ENCODE data around the gene CCR7.
A peak's percentile ranks its signal among the peaks of the same experiment; 100 is the strongest.

CCR7 gene

GRCh38 chr17:40610359-40610758 lies 45.1 kb upstream of the CCR7 start:
- no peak for DNase-seq
- peaks cover 2% of the 10 kb centered on the region for H3K4me1 ChIP-seq (ENCODE audit: control insufficient read depth, low read depth, low read length)
- no peaks in the 10 kb centered on the region for H3K27me3 ChIP-seq (ENCODE audit: insufficient read depth, low read length, poor library complexity)
- H4K5ac ChIP-seq (ENCODE audit: low read length): no peak overlapping the region
- no peak overlapping the region for H4K8ac ChIP-seq (ENCODE audit: low read depth, low read length)
- no peak overlapping the region for H2BK120ac ChIP-seq (ENCODE audit: low read depth, low read length)
- H3K27ac ChIP-seq (ENCODE audit: low read depth, low read length): no peak overlapping the region
- no peak overlapping the region for H3K4ac ChIP-seq (ENCODE audit: low read depth, low read length)
- H2AK5ac ChIP-seq (ENCODE audit: low read length): no peak overlapping the region
- no peak overlapping the region for H3K56ac ChIP-seq (ENCODE audit: low read length)
- H3K36me3 ChIP-seq (ENCODE audit: control insufficient read depth, insufficient read depth, low read length): no peaks in the 10 kb centered on the region
- H2BK5ac ChIP-seq (ENCODE audit: low read length): no peak overlapping the region
- no peak overlapping the region for H3K9ac ChIP-seq (ENCODE audit: low read length)
- no peak overlapping the region for H3K23ac ChIP-seq (ENCODE audit: low read length)
- no peak overlapping the region for H2BK15ac ChIP-seq (replicated peaks; ENCODE audit: low read depth)
- no peaks in the 10 kb centered on the region for H3K79me2 ChIP-seq (ENCODE audit: control insufficient read depth, insufficient read depth, low read length)
- WGBS (ENCODE audit: extremely low coverage, insufficient coverage, low lambda C conversion rate): no CpG with 5 or more reads among the region's 2 CpGs
- no peak overlapping the region for H3K4me3 ChIP-seq (ENCODE audit: low read length)
- H3K79me1 ChIP-seq (ENCODE audit: low read length): no peaks in the 10 kb centered on the region
- H3K18ac ChIP-seq (ENCODE audit: low read length): no peak overlapping the region
- H3K4me2 ChIP-seq (ENCODE audit: low read length): no peak overlapping the region

- Histone ChIP-seq H3K4me3 (ENCODE audit: low read length) (no peak overlapping the region), H3K56ac (ENCODE audit: low read length) (no peak overlapping the region), H2BK5ac (ENCODE audit: low read length) (no peak overlapping the region), H2AK5ac (ENCODE audit: low read length) (no peak overlapping the region), H3K4ac (ENCODE audit: low read depth, low read length) (no peak overlapping the region), H3K27me3 (ENCODE audit: insufficient read depth, low read length, poor library complexity) (no peaks in the 10 kb centered on the region), H3K79me1 (ENCODE audit: low read length) (no peaks in the 10 kb centered on the region), H3K27ac (ENCODE audit: low read depth, low read length) (no peak overlapping the region), H3K4me2 (ENCODE audit: low read length) (no peak overlapping the region), H3K23ac (ENCODE audit: low read length) (no peak overlapping the region), H3K36me3 (ENCODE audit: control insufficient read depth, insufficient read depth, low read length) (no peaks in the 10 kb centered on the region), H2BK120ac (ENCODE audit: low read depth, low read length) (no peak overlapping the region), H2BK15ac (replicated peaks; ENCODE audit: low read depth) (no peak overlapping the region), H3K9ac (ENCODE audit: low read length) (no peak overlapping the region), H3K79me2 (ENCODE audit: control insufficient read depth, insufficient read depth, low read length) (no peaks in the 10 kb centered on the region), H3K18ac (ENCODE audit: low read length) (no peak overlapping the region), H4K5ac (ENCODE audit: low read length) (no peak overlapping the region), H4K8ac (ENCODE audit: low read depth, low read length) (no peak overlapping the region), H3K4me1 (ENCODE audit: control insufficient read depth, low read depth, low read length) (no peaks in the 10 kb centered on the region)
- no CpG with 5 or more reads among the region's 6 CpGs for WGBS (ENCODE audit: extremely low coverage, insufficient coverage, low lambda C conversion rate)
- no peak for DNase-seq
Observed at GRCh38 chr17:40608061-40608581, 42.8 kb upstream of the CCR7 start.

- no peak overlapping the region for H3K56ac ChIP-seq (ENCODE audit: low read length)
- H3K4me1 ChIP-seq (ENCODE audit: control insufficient read depth, low read depth, low read length): no peaks in the 10 kb centered on the region
- H3K36me3 ChIP-seq (ENCODE audit: control insufficient read depth, insufficient read depth, low read length): no peaks in the 10 kb centered on the region
- H3K4me3 ChIP-seq (ENCODE audit: low read length): no peak overlapping the region
- H4K8ac ChIP-seq (ENCODE audit: low read depth, low read length): no peak overlapping the region
- H3K79me2 ChIP-seq (ENCODE audit: control insufficient read depth, insufficient read depth, low read length): no peaks in the 10 kb centered on the region
- H3K9ac ChIP-seq (ENCODE audit: low read length): no peak overlapping the region
- no peak overlapping the region for H3K4me2 ChIP-seq (ENCODE audit: low read length)
- H3K4ac ChIP-seq (ENCODE audit: low read depth, low read length): no peak overlapping the region
- no peak for DNase-seq
- no peak overlapping the region for H2BK5ac ChIP-seq (ENCODE audit: low read length)
- no peak overlapping the region for H2BK120ac ChIP-seq (ENCODE audit: low read depth, low read length)
- H4K5ac ChIP-seq (ENCODE audit: low read length): no peak overlapping the region
- no CpG with 5 or more reads among the region's 5 CpGs for WGBS (ENCODE audit: extremely low coverage, insufficient coverage, low lambda C conversion rate)
- H3K23ac ChIP-seq (ENCODE audit: low read length): no peak overlapping the region
- no peak overlapping the region for H2BK15ac ChIP-seq (replicated peaks; ENCODE audit: low read depth)
- H3K18ac ChIP-seq (ENCODE audit: low read length): no peak overlapping the region
- H3K79me1 ChIP-seq (ENCODE audit: low read length): no peaks in the 10 kb centered on the region
- H3K27ac ChIP-seq (ENCODE audit: low read depth, low read length): no peak overlapping the region
- H3K27me3 ChIP-seq (ENCODE audit: insufficient read depth, low read length, poor library complexity): no peaks in the 10 kb centered on the region
- H2AK5ac ChIP-seq (ENCODE audit: low read length): no peak overlapping the region
Observed at GRCh38 chr17:40607641-40608040, 42.4 kb upstream of the CCR7 start.

GRCh38 chr17:40606548-40607353 lies 41.5 kb upstream of the CCR7 start:
- H3K9ac ChIP-seq (ENCODE audit: low read length): no peak overlapping the region
- no peak overlapping the region for H3K4me3 ChIP-seq (ENCODE audit: low read length)
- DNase-seq: peak; percentile 24
- H4K8ac ChIP-seq (ENCODE audit: low read depth, low read length): no peak overlapping the region
- no peak overlapping the region for H3K4ac ChIP-seq (ENCODE audit: low read depth, low read length)
- WGBS (ENCODE audit: extremely low coverage, insufficient coverage, low lambda C conversion rate): no CpG with 5 or more reads among the region's 10 CpGs
- no peak overlapping the region for H2BK5ac ChIP-seq (ENCODE audit: low read length)
- no peak overlapping the region for H4K5ac ChIP-seq (ENCODE audit: low read length)
- H3K4me1 ChIP-seq (ENCODE audit: control insufficient read depth, low read depth, low read length): no peaks in the 10 kb centered on the region
- H3K56ac ChIP-seq (ENCODE audit: low read length): no peak overlapping the region
- H3K4me2 ChIP-seq (ENCODE audit: low read length): no peak overlapping the region
- H3K79me2 ChIP-seq (ENCODE audit: control insufficient read depth, insufficient read depth, low read length): no peaks in the 10 kb centered on the region
- no peak overlapping the region for H2AK5ac ChIP-seq (ENCODE audit: low read length)
- no peak overlapping the region for H2BK120ac ChIP-seq (ENCODE audit: low read depth, low read length)
- H3K79me1 ChIP-seq (ENCODE audit: low read length): no peaks in the 10 kb centered on the region
- H3K36me3 ChIP-seq (ENCODE audit: control insufficient read depth, insufficient read depth, low read length): no peaks in the 10 kb centered on the region
- H3K27ac ChIP-seq (ENCODE audit: low read depth, low read length): no peak overlapping the region
- no peak overlapping the region for H3K23ac ChIP-seq (ENCODE audit: low read length)
- H3K18ac ChIP-seq (ENCODE audit: low read length): no peak overlapping the region
- no peak overlapping the region for H2BK15ac ChIP-seq (replicated peaks; ENCODE audit: low read depth)
- no peaks in the 10 kb centered on the region for H3K27me3 ChIP-seq (ENCODE audit: insufficient read depth, low read length, poor library complexity)

GRCh38 chr17:40605306-40605705 lies 40.0 kb upstream of the CCR7 start:
- H2BK15ac ChIP-seq (replicated peaks; ENCODE audit: low read depth): no peak overlapping the region
- no peak overlapping the region for H3K27ac ChIP-seq (ENCODE audit: low read depth, low read length)
- no peaks in the 10 kb centered on the region for H3K79me2 ChIP-seq (ENCODE audit: control insufficient read depth, insufficient read depth, low read length)
- no peak overlapping the region for H4K8ac ChIP-seq (ENCODE audit: low read depth, low read length)
- no peak overlapping the region for H3K18ac ChIP-seq (ENCODE audit: low read length)
- no peak overlapping the region for H4K5ac ChIP-seq (ENCODE audit: low read length)
- no peak overlapping the region for H3K23ac ChIP-seq (ENCODE audit: low read length)
- no peaks in the 10 kb centered on the region for H3K4me1 ChIP-seq (ENCODE audit: control insufficient read depth, low read depth, low read length)
- H3K4ac ChIP-seq (ENCODE audit: low read depth, low read length): no peak overlapping the region
- no peak overlapping the region for H2BK120ac ChIP-seq (ENCODE audit: low read depth, low read length)
- H2AK5ac ChIP-seq (ENCODE audit: low read length): no peak overlapping the region
- H3K56ac ChIP-seq (ENCODE audit: low read length): no peak overlapping the region
- no CpG with 5 or more reads among the region's 6 CpGs for WGBS (ENCODE audit: extremely low coverage, insufficient coverage, low lambda C conversion rate)
- H3K36me3 ChIP-seq (ENCODE audit: control insufficient read depth, insufficient read depth, low read length): no peaks in the 10 kb centered on the region
- no peak overlapping the region for H2BK5ac ChIP-seq (ENCODE audit: low read length)
- H3K4me2 ChIP-seq (ENCODE audit: low read length): no peak overlapping the region
- H3K4me3 ChIP-seq (ENCODE audit: low read length): no peak overlapping the region
- no peak for DNase-seq
- no peaks in the 10 kb centered on the region for H3K79me1 ChIP-seq (ENCODE audit: low read length)
- no peaks in the 10 kb centered on the region for H3K27me3 ChIP-seq (ENCODE audit: insufficient read depth, low read length, poor library complexity)
- H3K9ac ChIP-seq (ENCODE audit: low read length): no peak overlapping the region
